Measurements from ENCODE around the gene ACTC1. TPM values are rescaled to one million over a fixed set of nuclear protein-coding genes. Genes with fewer than 3 reads are reported as not detected.

ACTC1 gene
- total RNA-seq, result 1 to 10 TPM in 1 of 2 donors, not detected in 1; 4.9 TPM

GRCh38 chr15:34795267-34796081, at the start of gene ACTC1:
Gene ACTC1 (minus strand): TSS chr15:34795549. CDS start chr15:34794808, 741 bp downstream.
- no peak within 1 kb of the TSS for H3K4me3 ChIP-seq
- TF ChIP-seq CTCF (IDR thresholded peaks at IDR 0.05), result no peak
- H3K4me1 ChIP-seq, result no peaks in the 10 kb centered on the region
- H3K9ac ChIP-seq (ENCODE audit: low read depth in 2 of 2, low read length in 2 of 2), result no peak within 1 kb of the TSS
- intact Hi-C loops (cut with DNase I), result no loop called here
- H3K27ac ChIP-seq, result no peak within 1 kb of the TSS
- H3K36me3 ChIP-seq, result no peaks in the 10 kb centered on the region
- H3K27me3 ChIP-seq, result peaks cover 15% of the 10 kb centered on the region
- H3K9me3 ChIP-seq, result no peaks in the 10 kb centered on the region
- DNase-seq, result no peak

GRCh38 chr15:34841262-34841725, 45.9 kb upstream of the ACTC1 start:
- no peak overlapping the region for H3K4me3 ChIP-seq

GRCh38 chr15:34838282-34838681, 42.9 kb upstream of the ACTC1 start:
- H3K4me1 ChIP-seq, result no peaks in the 10 kb centered on the region
- intact Hi-C loops (cut with DNase I), result no loop called here
- no peak overlapping the region for H3K9ac ChIP-seq (ENCODE audit: low read depth in 2 of 2, low read length in 2 of 2)
- no peaks in the 10 kb centered on the region for H3K9me3 ChIP-seq
- TF ChIP-seq CTCF (IDR thresholded peaks at IDR 0.05), result no peak
- no peak for DNase-seq
- no peaks in the 10 kb centered on the region for H3K27me3 ChIP-seq
- H3K27ac ChIP-seq, result no peak overlapping the region
- H3K36me3 ChIP-seq, result no peaks in the 10 kb centered on the region
- no peak overlapping the region for H3K4me3 ChIP-seq

More at GRCh38 chr15:34841262-34841725, 45.9 kb upstream of the ACTC1 start:
- no peak overlapping the region for H3K27ac ChIP-seq
- no peaks in the 10 kb centered on the region for H3K27me3 ChIP-seq
- H3K9me3 ChIP-seq, result no peaks in the 10 kb centered on the region
- H3K9ac ChIP-seq (ENCODE audit: low read depth in 2 of 2, low read length in 2 of 2), result no peak overlapping the region
- H3K4me1 ChIP-seq, result no peaks in the 10 kb centered on the region
- H3K36me3 ChIP-seq, result no peaks in the 10 kb centered on the region
- DNase-seq, result no peak
- intact Hi-C loops (cut with DNase I), result no loop called here
- TF ChIP-seq CTCF (IDR thresholded peaks at IDR 0.05), result no peak

GRCh38 chr15:34837246-34838016, 42.1 kb upstream of the ACTC1 start:
- no peak for TF ChIP-seq CTCF (IDR thresholded peaks at IDR 0.05)
- intact Hi-C loops (cut with DNase I), result no loop called here
- Histone ChIP-seq H3K4me3 (no peak overlapping the region), H3K27ac (no peak overlapping the region), H3K36me3 (no peaks in the 10 kb centered on the region), H3K27me3 (no peaks in the 10 kb centered on the region), H3K9me3 (no peaks in the 10 kb centered on the region), H3K9ac (ENCODE audit: low read depth in 2 of 2, low read length in 2 of 2) (no peak overlapping the region), H3K4me1 (no peaks in the 10 kb centered on the region)
- DNase-seq, result no peak

GRCh38 chr15:34828145-34828911, 33.0 kb upstream of the ACTC1 start:
- intact Hi-C loops (cut with DNase I), result no loop called here
- H3K9me3 ChIP-seq, result no peaks in the 10 kb centered on the region

More at GRCh38 chr15:34828145-34828911, 33.0 kb upstream of the ACTC1 start:
- Histone ChIP-seq H3K27ac (no peak overlapping the region), H3K36me3 (no peaks in the 10 kb centered on the region), H3K9ac (ENCODE audit: low read depth in 2 of 2, low read length in 2 of 2) (no peak overlapping the region), H3K4me3 (no peak overlapping the region), H3K27me3 (no peaks in the 10 kb centered on the region), H3K4me1 (no peaks in the 10 kb centered on the region)
- no peak for TF ChIP-seq CTCF (IDR thresholded peaks at IDR 0.05)
- DNase-seq, result no peak
